GM19468 (cell line): ENCODE data around the gene LDB2.

ENCODE experiments used
- ATAC-seq: cut with Tn5 transposase; IDR thresholded peaks from one replicate; pipeline ENCODE4 v1.9.1; 2021; ENCODE audit warnings: mild to moderate bottlenecking, moderate library complexity, moderate number of reproducible peaks; ENCODE audit not compliant: unreplicated experiment; ENCODE audit errors: extremely low read depth

The LDB2 gene

DNA sequence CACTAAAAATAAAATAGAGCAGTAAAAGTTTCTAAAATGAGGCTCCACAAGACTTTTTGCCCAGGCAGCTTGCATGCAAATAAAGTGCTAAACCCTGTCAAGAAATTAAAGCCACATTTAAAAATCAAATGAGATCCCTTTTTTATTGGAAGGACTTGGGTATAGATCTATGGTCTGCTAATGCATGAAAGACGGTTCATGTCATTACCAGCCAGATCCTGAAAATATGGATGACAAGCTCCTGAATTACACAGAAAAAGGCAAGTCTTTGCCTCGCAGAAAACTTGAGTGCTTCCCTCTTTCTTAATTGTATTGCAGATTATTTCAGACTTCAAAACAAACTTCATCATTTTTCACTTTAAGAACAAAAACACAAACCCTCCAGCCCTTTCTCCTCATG is 169.6 kb downstream of the LDB2 start:
- ATAC-seq: no peak

DNA sequence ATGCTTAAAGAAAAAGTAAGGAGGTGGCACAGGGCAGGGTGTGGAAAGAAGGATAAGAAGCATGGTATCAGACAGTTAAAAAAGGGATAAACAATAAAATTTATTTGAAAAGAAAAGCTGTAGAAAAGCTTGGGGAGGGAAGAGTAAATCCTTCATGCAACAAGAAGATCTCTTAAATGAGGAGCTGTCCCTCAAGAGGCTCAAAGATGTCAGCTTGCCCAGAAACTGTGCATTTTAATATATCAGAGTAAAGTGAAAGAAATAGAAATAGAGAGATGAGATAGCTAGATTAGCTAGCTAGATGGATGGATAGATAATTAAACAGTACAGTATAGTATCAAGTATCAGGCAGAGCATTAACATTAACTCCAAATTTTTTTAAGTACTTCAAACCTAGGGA is 170.3 kb downstream of the LDB2 start:
- ATAC-seq: no peak

GRCh38 chr4:16727218-16727617 is 171.2 kb downstream of the LDB2 start:
- no peak for ATAC-seq

GRCh38 chr4:16726368-16727050 is 171.9 kb downstream of the LDB2 start:
- no peak for ATAC-seq

GRCh38 chr4:16725252-16725651 is 173.2 kb downstream of the LDB2 start:
- ATAC-seq: no peak

DNA sequence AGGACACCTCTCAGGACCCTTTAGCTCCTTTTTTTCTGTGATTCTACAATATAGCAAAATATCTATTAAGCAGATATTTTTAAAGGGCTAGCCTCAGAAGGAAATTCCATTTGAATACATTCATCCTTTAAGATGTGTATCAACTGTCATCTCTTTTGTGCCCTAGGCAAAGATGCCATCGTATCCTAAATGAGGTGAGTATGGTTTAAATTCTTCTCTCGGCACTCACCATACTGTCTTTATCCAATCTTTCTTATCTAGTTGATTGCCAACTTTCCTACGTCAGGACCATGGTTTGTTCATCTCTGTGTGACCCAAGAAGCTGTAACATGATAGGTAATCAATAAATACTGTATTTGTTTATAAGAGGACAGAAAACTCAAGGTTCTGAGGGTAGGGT is 176.0 kb downstream of the LDB2 start:
- ATAC-seq: no peak

DNA sequence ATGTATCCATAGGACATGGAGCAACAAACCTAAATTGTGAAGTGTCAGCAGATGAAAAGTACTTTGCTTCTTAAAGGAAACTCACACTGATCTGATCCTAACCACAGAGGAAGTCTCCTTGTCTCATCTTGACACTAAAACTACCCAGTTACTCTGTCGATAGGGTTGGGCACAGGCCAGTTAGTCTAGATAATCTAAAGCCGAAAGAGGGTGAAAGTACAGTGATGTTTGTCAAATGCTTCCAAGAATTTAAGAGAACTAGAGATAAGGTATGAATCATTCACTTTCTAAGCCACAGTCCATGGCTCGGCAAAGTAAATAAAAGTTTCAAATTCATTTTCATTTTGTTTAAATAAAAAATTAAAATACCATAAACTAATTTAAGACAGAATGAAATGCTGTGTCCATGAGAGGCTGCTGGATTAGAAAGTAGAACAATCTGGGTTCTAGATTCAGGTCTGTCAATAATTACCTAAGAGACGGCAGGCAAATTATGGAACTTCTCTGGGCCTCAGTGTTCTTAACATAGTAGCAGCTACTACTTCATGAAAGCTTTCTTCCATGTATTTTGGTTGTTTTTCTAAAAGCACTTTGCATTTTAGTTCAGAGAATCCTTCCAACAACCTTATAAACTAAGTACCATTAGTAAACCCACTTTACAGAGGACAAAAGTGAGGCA is 176.7 kb downstream of the LDB2 start:
- no peak for ATAC-seq

DNA sequence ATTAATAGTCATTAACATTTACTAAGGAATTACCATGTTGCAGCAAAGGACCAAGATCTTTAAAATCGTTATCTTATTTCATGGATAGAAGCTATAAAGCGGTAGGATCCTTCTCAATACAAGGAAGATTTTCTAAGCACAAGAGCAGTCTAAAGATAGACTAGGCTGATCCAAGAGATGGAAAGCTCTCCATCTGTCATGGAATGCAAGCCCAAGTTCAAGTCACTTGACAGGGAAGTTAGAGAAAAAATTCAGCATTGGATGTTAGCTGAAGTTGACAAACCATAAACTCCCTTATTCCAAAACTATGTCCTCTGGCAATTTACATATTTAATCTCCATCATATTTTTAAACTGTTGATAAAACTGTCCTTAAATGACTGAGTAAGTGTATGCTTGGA is 177.7 kb downstream of the LDB2 start:
- no peak for ATAC-seq

- ATAC-seq: no peak
These were observed 181.0 kb downstream of the LDB2 start for GRCh38 chr4:16717266-16717970.

GRCh38 chr4:16715482-16715881 is 183.0 kb downstream of the LDB2 start:
- no peak for ATAC-seq

DNA sequence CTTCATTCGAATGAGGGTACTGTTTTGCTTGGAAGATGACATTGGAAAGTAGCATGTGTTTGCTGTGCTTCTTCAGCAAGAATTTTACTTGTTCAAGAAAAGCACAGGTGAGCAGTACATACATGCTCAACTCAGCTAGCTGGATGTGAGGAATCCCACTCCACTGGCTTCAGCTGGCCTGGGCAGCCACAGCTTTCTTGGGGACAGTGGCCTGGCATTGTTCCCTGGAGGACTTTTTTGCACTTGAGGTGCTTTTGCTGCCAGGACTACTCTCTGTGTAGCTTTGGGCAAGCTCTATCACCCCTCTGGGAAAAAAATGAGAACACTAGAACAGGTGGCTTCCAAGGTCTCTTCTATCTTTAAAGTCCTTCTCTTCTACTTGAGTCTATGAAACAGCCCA is 184.3 kb downstream of the LDB2 start:
- no peak for ATAC-seq

GRCh38 chr4:16713696-16714095 is 184.7 kb downstream of the LDB2 start:
- no peak for ATAC-seq

- no peak for ATAC-seq
These were observed 185.2 kb downstream of the LDB2 start for GRCh38 chr4:16713271-16713670.

DNA sequence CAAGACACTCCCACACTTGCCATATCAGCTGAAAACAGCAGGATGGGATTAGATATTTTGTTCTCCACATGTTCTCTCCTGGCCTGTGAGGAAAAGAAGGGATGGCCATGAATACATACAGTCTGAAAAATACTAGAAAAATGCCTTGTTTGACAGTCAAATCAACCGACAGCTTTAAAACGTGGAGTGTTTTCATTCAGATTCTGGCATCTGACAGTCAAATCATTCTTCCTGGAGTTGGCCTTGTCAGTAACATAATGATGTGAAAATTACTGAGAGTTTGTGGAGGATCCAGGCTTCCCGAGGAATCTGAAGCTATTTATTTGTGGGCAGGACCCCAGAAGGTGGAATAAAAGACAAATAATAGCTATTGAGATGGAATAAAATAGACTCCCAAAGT is 188.2 kb downstream of the LDB2 start:
- ATAC-seq: no peak

GRCh38 chr4:16707874-16708273 is 190.6 kb downstream of the LDB2 start:
- no peak for ATAC-seq

DNA sequence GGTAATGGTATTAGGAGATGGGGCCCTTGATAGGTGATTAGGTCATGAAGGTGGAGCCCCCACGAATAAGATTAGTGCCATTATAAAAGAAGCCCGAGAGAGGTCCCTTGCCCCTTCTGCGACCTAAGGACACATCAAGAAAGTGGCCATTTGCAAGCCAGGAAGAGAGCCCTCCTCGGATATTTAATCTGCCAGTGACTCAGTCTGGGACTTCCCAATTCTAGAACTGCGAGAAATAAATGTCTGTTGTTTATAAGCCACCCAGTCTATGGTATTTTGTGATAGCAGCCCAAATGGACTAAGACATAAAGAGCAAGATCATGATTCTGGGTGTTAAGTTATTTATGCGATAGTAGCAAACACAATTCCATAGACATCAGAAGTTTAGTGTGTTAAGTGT is 192.2 kb downstream of the LDB2 start:
- ATAC-seq: no peak

GRCh38 chr4:16705341-16705740 is 193.1 kb downstream of the LDB2 start:
- no peak for ATAC-seq

- ATAC-seq: no peak
These were observed 194.0 kb downstream of the LDB2 start for GRCh38 chr4:16704489-16704888.

- no peak for ATAC-seq
These were observed 202.5 kb downstream of the LDB2 start for GRCh38 chr4:16695896-16696295.

DNA sequence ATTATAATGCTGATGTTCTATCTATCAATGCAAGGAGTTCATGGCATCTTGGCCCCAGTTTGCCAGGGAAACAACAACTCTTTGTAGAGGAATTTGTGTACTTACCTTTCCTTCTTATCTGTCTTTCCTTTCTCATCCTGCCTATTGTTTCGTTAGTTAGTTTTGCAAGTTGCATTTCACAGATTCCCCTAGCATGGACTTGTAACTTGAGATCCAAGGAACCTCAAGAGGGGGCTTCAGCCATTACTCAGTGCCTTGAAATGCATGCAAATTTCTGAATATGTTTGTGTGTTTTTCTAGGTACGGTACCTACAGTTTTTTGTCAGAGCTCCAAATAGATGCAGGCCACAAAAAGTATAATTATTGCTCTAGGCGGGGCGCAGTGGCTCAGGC is 203.6 kb downstream of the LDB2 start:
- ATAC-seq: no peak

DNA sequence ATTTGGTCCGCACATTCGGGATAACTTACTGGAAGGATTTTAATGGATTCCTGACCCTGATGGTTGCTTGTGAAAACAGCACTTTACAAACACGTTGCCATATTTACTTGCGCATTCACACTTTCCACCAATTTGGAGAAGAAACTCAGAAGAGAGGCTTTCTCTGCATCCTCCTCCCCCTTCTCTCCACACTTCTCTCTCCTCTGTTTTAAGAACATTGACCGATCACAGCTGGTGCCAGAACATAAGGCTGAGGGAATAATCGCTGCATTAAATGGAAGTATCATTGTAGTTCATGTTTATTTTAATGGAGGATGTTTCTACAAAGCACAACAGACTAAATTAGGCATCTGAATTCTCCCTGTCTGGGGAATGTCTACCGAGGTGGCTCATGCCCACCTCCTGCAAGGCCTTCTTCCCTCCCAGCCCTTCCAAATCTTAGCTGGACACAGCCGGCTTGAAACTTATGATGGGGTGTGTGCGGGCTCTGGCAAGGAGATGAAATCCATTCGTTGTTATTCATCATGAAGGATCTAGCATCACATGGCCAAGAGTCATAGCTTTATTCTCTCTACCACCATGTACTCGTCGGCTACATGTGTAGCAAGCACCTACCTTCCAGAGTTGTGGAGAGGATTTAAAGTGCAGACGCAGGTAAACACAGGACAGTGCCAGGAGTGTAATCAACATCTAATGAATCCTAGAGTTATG is 204.1 kb downstream of the LDB2 start:
- no peak for ATAC-seq
